ENCODE results near the gene ANKRD35.

ANKRD35 gene

GRCh38 chr1:145886390-145886789 is 724 bp upstream of the ANKRD35 start:
- no peak for TF ChIP-seq CTCF (IDR thresholded peaks at IDR 0.05)
- peak overlapping the region; percentile 33 to 75 for H3K27ac ChIP-seq
- DNase-seq (ENCODE audit: low spot score), result no peak
- peak overlapping the region; percentile 82 for H3K4me3 ChIP-seq

DNA sequence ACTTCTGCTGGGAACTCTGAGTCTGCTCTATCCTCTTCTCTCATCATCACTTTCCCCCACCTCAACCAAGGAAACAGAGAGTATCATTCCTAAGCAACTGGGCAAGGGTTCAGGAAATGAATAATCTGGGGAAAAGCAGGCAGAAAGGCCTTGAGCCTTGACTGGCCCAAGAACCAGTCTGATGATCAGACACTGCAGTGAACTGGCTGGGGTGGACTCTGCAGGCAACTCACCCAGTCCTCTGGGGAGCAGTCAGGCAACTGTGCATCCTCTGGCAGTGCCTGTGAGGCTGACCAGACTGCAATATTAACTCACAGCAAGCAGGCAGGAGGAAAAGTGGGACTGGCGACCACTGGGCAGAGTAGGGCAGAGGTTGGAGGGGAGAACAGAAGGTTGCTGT is 991 bp downstream of the ANKRD35 start:
- H3K4me3 ChIP-seq, result no peak overlapping the region
- no peak for TF ChIP-seq CTCF (IDR thresholded peaks at IDR 0.05)
- no peak for DNase-seq (ENCODE audit: low spot score)
- H3K27ac ChIP-seq, result no peak overlapping the region

DNA sequence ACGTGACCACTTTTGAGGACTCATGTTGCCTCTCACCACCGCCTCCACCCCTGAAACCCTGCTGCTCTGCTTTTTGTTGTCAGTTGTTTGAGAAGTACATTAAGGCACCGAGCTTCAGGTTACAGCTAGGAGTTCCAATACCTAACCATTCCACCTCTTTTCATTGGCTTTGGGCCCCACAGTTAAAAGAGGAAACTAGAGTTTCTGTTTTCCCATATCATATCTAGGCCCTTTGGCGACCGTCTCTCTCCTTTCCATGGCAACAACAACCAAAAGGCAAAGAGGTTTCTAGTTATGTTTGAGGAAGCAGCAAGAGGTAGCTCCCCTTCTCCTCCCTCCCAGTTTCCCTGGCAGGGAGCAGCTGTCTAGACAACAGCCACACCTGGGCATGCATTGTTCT is 5.9 kb downstream of the ANKRD35 start:
- TF ChIP-seq CTCF (IDR thresholded peaks at IDR 0.05), result no peak
- DNase-seq (ENCODE audit: low spot score), result no peak
- no peak overlapping the region for H3K27ac ChIP-seq
- H3K4me3 ChIP-seq, result no peak overlapping the region

GRCh38 chr1:145878724-145879123 is 6.9 kb downstream of the ANKRD35 start:
- no peak for TF ChIP-seq CTCF (IDR thresholded peaks at IDR 0.05)
- DNase-seq (ENCODE audit: low spot score), result no peak
- H3K27ac ChIP-seq, result no peak overlapping the region

GRCh38 chr1:145877923-145878486 is 7.7 kb downstream of the ANKRD35 start:
- no peak for DNase-seq (ENCODE audit: low spot score)
- no peak overlapping the region for H3K27ac ChIP-seq

More at GRCh38 chr1:145878724-145879123, 6.9 kb downstream of the ANKRD35 start:
- H3K4me3 ChIP-seq, result no peak overlapping the region

DNA sequence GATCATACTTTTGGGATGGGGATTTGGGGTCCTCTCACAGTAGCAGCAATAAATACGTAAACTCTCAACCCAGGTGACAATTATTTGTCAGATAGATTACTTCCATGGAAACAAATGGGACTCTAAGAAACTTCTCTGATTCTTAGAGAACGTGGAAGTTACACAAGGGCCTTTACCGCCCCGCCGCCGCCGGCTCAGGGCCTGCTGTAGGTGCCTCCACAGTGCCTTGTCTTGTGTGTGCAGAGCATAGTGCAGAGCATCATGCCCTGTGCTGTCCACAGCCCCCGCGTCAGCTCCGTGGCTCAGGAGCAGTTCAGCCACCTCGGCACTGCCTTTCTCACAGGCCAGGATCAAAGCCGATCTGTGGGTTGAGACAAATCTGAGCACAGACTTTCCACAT is 11.0 kb downstream of the ANKRD35 start:
- DNase-seq (ENCODE audit: low spot score), result no peak

More at GRCh38 chr1:145877923-145878486, 7.7 kb downstream of the ANKRD35 start:
- TF ChIP-seq CTCF (IDR thresholded peaks at IDR 0.05), result no peak
- no peak overlapping the region for H3K4me3 ChIP-seq

More for the DNA sequence above, 11.0 kb downstream of the ANKRD35 start:
- Histone ChIP-seq H3K4me3 (no peak overlapping the region), H3K27ac (no peak overlapping the region)
- TF ChIP-seq CTCF (IDR thresholded peaks at IDR 0.05), result no peak
